GM18519 (cell line): ENCODE measurements around the gene C2CD2.
"Not testable (repeated sequence)": the region's sequence is repeated elsewhere in the genome, so short reads cannot be mapped to it uniquely, and the experiment has no call there.

ENCODE experiments used
- ATAC-seq: cut with Tn5 transposase; IDR thresholded peaks from one replicate; pipeline ENCODE4 v1.9.1; 2021; ENCODE audit warnings: mild to moderate bottlenecking, moderate library complexity; ENCODE audit not compliant: unreplicated experiment, low FRiP score

Gene C2CD2

GRCh38 chr21:41959697-41960096 lies 5.9 kb upstream of the C2CD2 start:
- ATAC-seq: not testable (repeated sequence)

- no peak for ATAC-seq
These were observed 5.2 kb upstream of the C2CD2 start for GRCh38 chr21:41958886-41959563.

GRCh38 chr21:41957991-41958766 lies 4.4 kb upstream of the C2CD2 start:
- no peak for ATAC-seq

- ATAC-seq: no peak
These were observed 3.3 kb upstream of the C2CD2 start for GRCh38 chr21:41956926-41957729.

- ATAC-seq: no peak
These were observed 1.7 kb upstream of the C2CD2 start for GRCh38 chr21:41955516-41955915.

- no peak for ATAC-seq
These were observed 1.1 kb upstream of the C2CD2 start for GRCh38 chr21:41954654-41955499.

- no peak for ATAC-seq
These were observed 478 bp downstream of the C2CD2 start for GRCh38 chr21:41953249-41953830.

GRCh38 chr21:41952568-41953248 lies 1.1 kb downstream of the C2CD2 start:
- no peak for ATAC-seq

GRCh38 chr21:41951876-41952567 lies 1.8 kb downstream of the C2CD2 start:
- ATAC-seq: no peak

GRCh38 chr21:41950941-41951351 lies 2.9 kb downstream of the C2CD2 start:
- no peak for ATAC-seq

- not testable (repeated sequence) for ATAC-seq
These were observed 4.2 kb downstream of the C2CD2 start for GRCh38 chr21:41949631-41950030.

GRCh38 chr21:41948901-41949300 lies 4.9 kb downstream of the C2CD2 start:
- ATAC-seq: no peak

- no peak for ATAC-seq
These were observed 5.5 kb downstream of the C2CD2 start for GRCh38 chr21:41948078-41948895.

GRCh38 chr21:41945982-41946381 lies 7.8 kb downstream of the C2CD2 start:
- ATAC-seq: no peak

- ATAC-seq: no peak
These were observed 10.0 kb downstream of the C2CD2 start for GRCh38 chr21:41943851-41944250.

GRCh38 chr21:41942457-41942856 lies 11.4 kb downstream of the C2CD2 start:
- ATAC-seq: no peak

- ATAC-seq: no peak
These were observed 11.9 kb downstream of the C2CD2 start for GRCh38 chr21:41941941-41942340.

- no peak for ATAC-seq
These were observed 13.4 kb downstream of the C2CD2 start for GRCh38 chr21:41940431-41940830.
